ENCODE measurements around the gene LCMT2.

The LCMT2 gene

DNA sequence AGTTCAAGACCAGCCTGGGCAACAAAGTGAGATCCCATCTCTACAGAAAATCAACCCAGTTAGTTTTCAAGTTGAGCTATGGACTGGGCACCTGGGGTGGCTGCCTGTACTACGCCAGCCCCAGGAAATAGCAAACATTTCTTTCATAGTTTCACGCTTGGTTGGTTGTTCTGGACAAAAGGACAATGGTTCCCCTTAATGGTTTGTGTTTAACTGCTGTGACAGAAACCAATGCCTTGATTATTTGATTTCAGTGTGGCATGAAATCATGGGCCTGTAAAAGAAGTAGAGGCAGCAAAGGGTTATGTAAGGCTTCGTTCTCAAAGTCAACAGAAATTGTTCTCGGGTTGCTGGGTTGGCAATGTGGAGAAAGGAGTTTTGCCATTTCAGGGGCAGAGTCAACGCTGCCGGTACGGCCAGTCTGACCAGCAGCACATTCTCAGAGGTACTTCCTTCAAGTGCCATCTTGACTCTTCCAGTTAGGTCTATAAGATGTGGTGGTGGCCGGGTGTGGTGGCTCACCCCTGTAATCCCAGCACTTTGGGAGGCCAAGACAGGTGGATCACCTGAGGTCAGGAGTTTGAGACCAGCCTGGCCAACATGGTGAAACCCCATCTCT, 12.7 kb downstream of the LCMT2 start:
- no peak overlapping the region for H3K4me3 ChIP-seq (ENCODE audit: low read length)
- H3K9ac ChIP-seq (ENCODE audit: low read length): no peak overlapping the region

DNA sequence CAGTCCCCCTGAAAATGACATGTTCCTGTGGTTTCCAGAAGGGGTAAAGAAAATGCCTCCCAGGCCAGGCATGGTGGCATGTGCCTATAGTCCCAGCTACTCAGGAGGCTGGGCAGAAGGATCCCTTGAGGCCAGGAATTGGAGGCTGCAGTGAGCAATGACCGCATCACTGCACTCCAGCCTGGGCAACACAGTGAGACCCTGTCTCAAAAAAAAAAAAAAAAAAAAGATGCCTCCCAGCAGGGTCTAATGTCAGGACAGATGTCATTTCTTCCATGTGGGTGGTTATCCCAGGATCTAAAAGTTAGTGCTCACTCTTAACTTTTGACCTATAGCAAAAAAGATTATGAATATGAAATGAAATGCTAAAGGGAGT, 13.4 kb downstream of the LCMT2 start:
- Histone ChIP-seq H3K4me2 (ENCODE audit: low read length) (no peak overlapping the region), H3K27me3 (ENCODE audit: low read depth, low read length) (peaks cover 8% of the 10 kb centered on the region; the same call in 1 of the 2 replicates), H3K9ac (ENCODE audit: low read length) (no peak overlapping the region), H3K79me2 (ENCODE audit: low read length) (no peaks in the 10 kb centered on the region), H3K4me1 (ENCODE audit: low read length) (no peaks in the 10 kb centered on the region), H3K4me3 (ENCODE audit: low read length) (no peak overlapping the region), H3K9me3 (ENCODE audit: insufficient read depth, low read length) (no peaks in the 10 kb centered on the region), H4K20me1 (ENCODE audit: insufficient read depth, low read length) (no peaks in the 10 kb centered on the region), H2AFZ (ENCODE audit: low read depth, low read length) (no peak overlapping the region), H3K27ac (ENCODE audit: low read length) (no peak overlapping the region), H3K36me3 (replicated peaks; ENCODE audit: low read depth, low read length) (no peaks in the 10 kb centered on the region)
- TF ChIP-seq, protein P1, sequence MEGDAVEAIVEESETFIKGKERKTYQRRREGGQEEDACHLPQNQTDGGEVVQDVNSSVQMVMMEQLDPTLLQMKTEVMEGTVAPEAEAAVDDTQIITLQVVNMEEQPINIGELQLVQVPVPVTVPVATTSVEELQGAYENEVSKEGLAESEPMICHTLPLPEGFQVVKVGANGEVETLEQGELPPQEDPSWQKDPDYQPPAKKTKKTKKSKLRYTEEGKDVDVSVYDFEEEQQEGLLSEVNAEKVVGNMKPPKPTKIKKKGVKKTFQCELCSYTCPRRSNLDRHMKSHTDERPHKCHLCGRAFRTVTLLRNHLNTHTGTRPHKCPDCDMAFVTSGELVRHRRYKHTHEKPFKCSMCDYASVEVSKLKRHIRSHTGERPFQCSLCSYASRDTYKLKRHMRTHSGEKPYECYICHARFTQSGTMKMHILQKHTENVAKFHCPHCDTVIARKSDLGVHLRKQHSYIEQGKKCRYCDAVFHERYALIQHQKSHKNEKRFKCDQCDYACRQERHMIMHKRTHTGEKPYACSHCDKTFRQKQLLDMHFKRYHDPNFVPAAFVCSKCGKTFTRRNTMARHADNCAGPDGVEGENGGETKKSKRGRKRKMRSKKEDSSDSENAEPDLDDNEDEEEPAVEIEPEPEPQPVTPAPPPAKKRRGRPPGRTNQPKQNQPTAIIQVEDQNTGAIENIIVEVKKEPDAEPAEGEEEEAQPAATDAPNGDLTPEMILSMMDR (IDR thresholded peaks at IDR 0.05; ENCODE audit: low read depth, low read length): no peak
- no peak for TF ChIP-seq EZH2phosphoT487 (IDR thresholded peaks at IDR 0.05; ENCODE audit: low read depth)

More for the DNA sequence above, 12.7 kb downstream of the LCMT2 start:
- no peaks in the 10 kb centered on the region for H3K36me3 ChIP-seq (replicated peaks; ENCODE audit: low read depth, low read length)
- H3K4me1 ChIP-seq (ENCODE audit: low read length): no peaks in the 10 kb centered on the region
- no peak overlapping the region for H3K4me2 ChIP-seq (ENCODE audit: low read length)
- H3K27me3 ChIP-seq (ENCODE audit: low read depth, low read length): peaks cover 8% of the 10 kb centered on the region; the same call in 1 of the 2 replicates
- H3K9me3 ChIP-seq (ENCODE audit: insufficient read depth, low read length): no peaks in the 10 kb centered on the region
- no peak overlapping the region for H2AFZ ChIP-seq (ENCODE audit: low read depth, low read length)
- no peaks in the 10 kb centered on the region for H4K20me1 ChIP-seq (ENCODE audit: insufficient read depth, low read length)
- H3K27ac ChIP-seq (ENCODE audit: low read length): no peak overlapping the region
- no peaks in the 10 kb centered on the region for H3K79me2 ChIP-seq (ENCODE audit: low read length)
- TF ChIP-seq, protein P1 (IDR thresholded peaks at IDR 0.05; ENCODE audit: low read depth, low read length): no peak
- TF ChIP-seq EZH2phosphoT487 (IDR thresholded peaks at IDR 0.05; ENCODE audit: low read depth): no peak

DNA sequence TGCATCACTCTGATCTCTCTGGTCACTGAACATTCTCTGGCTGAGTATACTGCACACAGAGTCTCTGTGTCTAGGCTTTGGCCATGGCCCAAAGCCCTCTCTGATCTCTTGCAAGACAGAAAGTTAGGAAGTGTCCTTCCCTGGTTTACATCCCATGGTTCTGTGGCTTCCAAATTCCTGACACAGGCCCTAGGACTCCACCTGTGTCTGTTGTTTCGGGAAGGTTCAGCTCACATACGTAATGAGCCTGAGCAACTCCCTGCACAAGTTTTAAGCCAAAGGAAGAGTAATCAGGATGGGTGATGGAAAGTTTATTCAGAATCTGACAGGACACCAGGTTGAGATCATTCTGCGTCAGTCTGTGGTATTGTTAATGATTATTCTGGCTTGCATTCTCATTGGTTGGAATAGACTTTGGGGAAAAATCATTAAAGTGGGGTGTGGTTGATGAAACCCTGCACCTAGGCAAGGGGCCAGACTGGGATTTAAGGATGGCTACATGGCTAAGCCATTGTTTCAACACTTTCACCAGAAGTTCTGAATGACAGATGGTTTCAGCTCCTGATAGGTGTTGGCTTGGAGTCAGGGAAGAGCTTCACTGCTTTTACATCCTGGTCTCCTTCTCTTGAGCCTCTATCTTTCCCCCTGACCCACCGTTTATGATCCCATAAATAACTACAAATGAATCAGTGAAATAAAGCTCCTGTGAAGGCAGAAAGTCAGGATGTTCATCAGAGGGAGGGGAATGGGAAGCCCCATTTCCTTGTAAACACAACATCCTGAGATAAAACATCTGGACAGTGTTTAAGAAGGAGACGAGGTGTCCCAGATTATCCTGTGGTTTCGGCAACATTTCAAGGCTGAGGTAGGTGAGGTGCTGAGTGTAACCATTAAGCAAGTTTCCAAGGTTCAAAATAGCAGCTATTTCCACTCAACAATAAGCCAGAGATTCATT, 14.1 kb downstream of the LCMT2 start:
- H2AFZ ChIP-seq (ENCODE audit: low read depth, low read length): no peak overlapping the region
- no peaks in the 10 kb centered on the region for H4K20me1 ChIP-seq (ENCODE audit: insufficient read depth, low read length)
- H3K9me3 ChIP-seq (ENCODE audit: insufficient read depth, low read length): no peaks in the 10 kb centered on the region
- no peaks in the 10 kb centered on the region for H3K4me1 ChIP-seq (ENCODE audit: low read length)
- H3K4me3 ChIP-seq (ENCODE audit: low read length): no peak overlapping the region
- TF ChIP-seq, protein P1 (IDR thresholded peaks at IDR 0.05; ENCODE audit: low read depth, low read length): no peak
- TF ChIP-seq EZH2phosphoT487 (IDR thresholded peaks at IDR 0.05; ENCODE audit: low read depth): no peak
- peaks cover 9% of the 10 kb centered on the region for H3K27me3 ChIP-seq (ENCODE audit: low read depth, low read length)
- no peaks in the 10 kb centered on the region for H3K79me2 ChIP-seq (ENCODE audit: low read length)
- H3K27ac ChIP-seq (ENCODE audit: low read length): no peak overlapping the region
- no peak overlapping the region for H3K9ac ChIP-seq (ENCODE audit: low read length)
- no peak overlapping the region for H3K4me2 ChIP-seq (ENCODE audit: low read length)
- no peaks in the 10 kb centered on the region for H3K36me3 ChIP-seq (replicated peaks; ENCODE audit: low read depth, low read length)

DNA sequence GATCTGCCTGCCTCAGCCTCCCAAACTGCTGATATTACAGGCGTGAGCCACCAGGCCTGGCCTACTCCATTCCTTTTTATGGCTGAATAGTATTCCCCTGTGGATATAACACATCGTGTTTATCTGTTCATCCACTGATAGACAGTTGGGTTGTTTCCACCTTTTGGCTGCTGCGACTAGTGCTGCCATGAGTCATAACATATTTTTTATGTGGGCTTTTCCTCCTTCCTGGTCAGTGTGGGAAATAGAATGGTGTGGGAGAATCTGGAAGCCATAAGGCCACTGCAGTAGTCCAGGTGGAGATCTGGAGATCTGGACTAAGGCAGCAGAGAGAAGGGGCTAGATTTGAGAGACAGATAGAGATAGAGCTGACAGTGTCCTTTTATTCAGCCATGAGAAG, 16.2 kb downstream of the LCMT2 start:
- no peak for TF ChIP-seq EZH2phosphoT487 (IDR thresholded peaks at IDR 0.05; ENCODE audit: low read depth)
- TF ChIP-seq, protein P1 (IDR thresholded peaks at IDR 0.05; ENCODE audit: low read depth, low read length): no peak
- no peaks in the 10 kb centered on the region for H3K36me3 ChIP-seq (replicated peaks; ENCODE audit: low read depth, low read length)
- H3K9me3 ChIP-seq (ENCODE audit: insufficient read depth, low read length): no peaks in the 10 kb centered on the region
- no peak overlapping the region for H3K9ac ChIP-seq (ENCODE audit: low read length)
- no peak overlapping the region for H2AFZ ChIP-seq (ENCODE audit: low read depth, low read length)
- no peaks in the 10 kb centered on the region for H3K4me1 ChIP-seq (ENCODE audit: low read length)
- no peak overlapping the region for H3K4me2 ChIP-seq (ENCODE audit: low read length)
- H3K79me2 ChIP-seq (ENCODE audit: low read length): no peaks in the 10 kb centered on the region
- peaks cover 25% of the 10 kb centered on the region for H3K27me3 ChIP-seq (ENCODE audit: low read depth, low read length)
- H4K20me1 ChIP-seq (ENCODE audit: insufficient read depth, low read length): no peaks in the 10 kb centered on the region
- H3K4me3 ChIP-seq (ENCODE audit: low read length): no peak overlapping the region
- no peak overlapping the region for H3K27ac ChIP-seq (ENCODE audit: low read length)

Data from OCI-LY3 (cell line).